ENCODE measurements around the gene PRM2.

Gene PRM2

GRCh38 chr16:11264155-11264832 lies 12.0 kb downstream of the PRM2 start:
- DNase-seq = no peak

DNA sequence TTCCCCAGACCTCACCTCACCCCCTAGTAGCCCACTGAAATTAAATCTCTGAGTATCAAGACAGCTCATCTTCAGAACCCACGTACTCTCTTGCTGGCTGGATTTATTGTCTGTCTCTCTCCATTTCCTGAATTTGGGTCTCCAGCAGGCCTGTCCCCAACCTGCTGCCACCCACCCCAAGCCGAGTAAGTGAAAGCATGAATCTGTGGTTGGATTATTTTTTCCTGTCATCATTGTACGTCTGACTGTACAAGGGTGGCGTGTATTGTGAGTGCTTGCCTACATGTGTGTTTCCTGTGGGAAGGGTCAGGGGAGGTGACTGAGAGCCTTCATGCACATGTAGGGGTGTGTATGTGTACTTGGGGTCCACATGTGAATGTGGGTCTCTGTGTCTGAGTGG lies 12.5 kb downstream of the PRM2 start:
- DNase-seq = no peak

DNA sequence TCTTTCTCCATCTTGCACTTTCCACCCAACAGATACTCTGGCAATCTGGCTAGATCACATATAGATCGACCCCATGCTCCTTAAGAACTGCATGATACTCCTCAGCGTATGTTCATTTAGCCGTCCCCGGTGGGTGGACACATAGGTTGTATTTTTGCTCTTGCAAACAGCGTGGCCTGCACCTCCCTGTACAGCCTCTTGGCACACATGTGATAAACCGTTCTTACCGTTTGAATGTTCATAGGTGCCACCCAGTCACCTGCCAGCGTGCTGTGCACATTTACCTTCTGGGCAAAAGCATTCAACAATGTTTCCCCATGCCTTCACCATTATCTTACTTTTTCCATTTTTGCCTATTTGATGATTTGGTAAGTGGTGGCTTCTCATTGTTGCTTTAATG lies 13.4 kb downstream of the PRM2 start:
- DNase-seq = no peak

DNA sequence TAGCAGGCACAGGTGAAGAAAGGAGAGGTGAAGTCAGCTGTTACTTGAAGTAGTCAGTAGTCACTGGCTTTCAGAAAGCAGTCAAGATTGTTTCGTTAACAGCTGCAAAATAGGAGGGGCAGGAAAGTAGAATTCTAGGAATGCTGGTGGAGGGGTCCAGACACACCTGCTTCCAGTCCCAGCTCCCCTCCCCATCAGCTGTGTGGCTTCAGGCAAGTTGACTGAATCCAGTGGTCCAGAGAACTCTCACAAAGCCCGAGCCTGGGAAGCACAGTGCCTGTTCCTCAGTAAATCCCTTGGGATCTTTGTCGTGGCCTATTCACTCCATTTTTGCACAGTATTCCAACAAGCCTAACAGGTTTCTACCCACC lies 15.7 kb downstream of the PRM2 start:
- no peak for DNase-seq

DNA sequence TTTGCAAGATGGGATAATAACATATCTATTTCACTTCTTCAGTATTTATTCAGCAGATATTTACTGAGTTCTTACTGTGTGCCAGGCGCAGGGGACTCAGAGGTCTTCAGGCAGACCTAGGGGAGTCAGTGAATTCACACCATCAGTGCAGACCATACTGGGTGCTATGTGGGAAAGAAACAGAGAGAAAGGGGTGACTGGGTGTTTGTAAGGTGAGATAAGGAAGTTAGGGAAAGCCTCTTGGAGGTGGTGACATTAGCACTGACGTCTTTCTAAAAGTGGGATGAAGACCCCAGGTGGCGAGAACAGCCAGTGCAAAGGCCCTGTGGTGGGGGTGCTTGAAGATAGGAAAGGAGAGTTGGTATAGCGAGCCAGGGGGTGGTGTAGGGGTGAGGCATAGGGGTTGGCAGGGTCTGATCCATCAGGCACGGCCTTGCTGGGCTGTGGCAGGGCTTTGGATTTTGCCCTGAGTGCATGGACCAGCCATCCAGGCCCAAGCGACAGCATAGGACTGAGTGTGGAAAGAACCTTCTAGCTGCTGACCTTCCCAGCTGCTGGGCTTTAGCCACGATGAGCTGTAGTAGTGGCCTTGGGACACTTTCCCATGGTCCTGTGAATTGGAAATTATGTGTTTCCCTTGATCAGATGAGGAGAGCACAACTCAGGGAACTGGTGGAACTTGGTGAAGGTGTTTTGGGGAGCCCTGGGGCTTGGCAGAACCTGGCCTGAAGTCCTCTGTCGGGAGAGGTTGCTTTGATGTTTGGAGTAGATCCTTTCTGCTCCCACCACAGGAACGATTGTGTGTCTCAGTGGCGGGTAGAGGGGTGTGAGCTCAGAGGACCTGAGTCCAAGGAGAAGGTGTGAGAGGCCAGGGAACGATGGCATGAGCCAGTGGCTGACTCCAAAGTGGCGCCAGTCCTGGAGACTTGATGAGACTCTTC lies 16.4 kb downstream of the PRM2 start:
- no peak for DNase-seq

GRCh38 chr16:11258553-11259492 lies 17.5 kb downstream of the PRM2 start:
- peak in 49 of 56 donors; percentile 4 to 86 (median 42) for DNase-seq

DNA sequence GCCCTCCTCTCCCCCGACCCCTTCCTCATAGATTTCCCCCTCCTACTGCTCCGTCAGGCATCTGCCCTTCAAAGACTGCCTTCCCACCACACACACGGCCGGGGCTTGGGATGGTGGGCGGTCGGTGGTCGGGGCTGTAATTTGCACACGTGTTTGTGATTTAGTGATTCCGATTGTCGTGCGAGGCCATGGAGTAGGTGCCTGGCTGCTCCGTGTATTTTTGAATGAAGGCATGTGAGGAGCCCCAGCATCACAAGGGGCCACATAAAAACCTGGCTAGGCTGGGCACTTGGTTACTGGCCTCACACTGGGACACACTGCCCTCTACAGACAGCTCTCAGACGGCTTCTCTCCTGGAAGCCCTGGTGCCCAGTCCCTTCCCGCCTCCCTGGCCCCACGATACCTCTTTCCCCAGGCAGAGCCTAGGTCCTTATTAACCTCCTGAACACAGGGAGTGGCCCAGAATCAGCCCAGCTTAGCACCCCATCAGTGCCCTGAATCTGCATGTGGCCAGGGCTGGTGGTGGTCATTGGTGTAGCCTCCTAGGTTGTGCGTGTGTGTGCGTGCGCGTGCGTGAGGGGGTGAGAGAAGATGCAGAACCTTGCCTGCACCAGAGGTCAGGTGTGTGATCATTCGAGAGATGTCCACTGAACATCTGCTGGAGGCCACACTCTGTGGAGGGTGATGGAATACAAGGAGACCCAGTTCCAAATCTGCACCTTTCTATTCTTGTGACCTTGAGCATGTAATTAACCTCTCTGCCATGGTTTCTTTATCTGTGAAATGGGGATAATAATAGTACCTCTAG lies 18.9 kb downstream of the PRM2 start:
- peak in 50 of 56 donors; percentile 13 to 82 (median 48) for DNase-seq

DNA sequence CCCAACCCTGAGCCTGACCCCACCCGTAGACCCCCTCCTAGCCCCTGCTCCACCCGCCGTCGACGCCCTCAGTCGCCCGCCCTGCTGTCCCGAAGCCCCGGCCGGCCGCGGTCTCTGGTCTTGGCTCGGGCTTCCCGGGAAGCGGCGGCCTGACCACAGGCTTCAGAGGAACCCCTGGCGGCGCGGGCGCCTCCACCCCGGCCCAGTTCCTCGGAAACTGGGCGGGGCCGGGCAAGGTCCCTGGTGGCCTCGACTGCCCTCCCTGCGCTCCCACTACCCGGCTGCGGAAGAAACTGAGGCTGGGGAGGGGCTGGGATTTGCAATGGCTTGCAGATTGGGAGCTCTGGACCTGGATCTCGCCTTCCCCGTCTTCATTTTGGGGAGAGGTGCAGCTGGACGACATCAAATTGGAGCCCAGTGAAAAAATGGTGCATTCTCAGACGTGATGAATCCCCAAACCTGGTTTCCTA lies 19.6 kb downstream of the PRM2 start:
- DNase-seq = peak in 19 of 56 donors; percentile 12 to 54 (median 36)

- DNase-seq = peak in 54 of 56 donors; percentile 16 to 90 (median 63)
These were observed 20.3 kb downstream of the PRM2 start, which contains the start of gene SOCS1 for GRCh38 chr16:11255737-11256660. Gene SOCS1, minus strand, starts transcription at chr16:11256204. Its CDS starts 726 bp downstream, at chr16:11255478.

- peak in 6 of 56 donors; percentile 7 to 31 (median 21) for DNase-seq
These were observed 21.2 kb downstream of the PRM2 start for GRCh38 chr16:11254913-11255736.

DNA sequence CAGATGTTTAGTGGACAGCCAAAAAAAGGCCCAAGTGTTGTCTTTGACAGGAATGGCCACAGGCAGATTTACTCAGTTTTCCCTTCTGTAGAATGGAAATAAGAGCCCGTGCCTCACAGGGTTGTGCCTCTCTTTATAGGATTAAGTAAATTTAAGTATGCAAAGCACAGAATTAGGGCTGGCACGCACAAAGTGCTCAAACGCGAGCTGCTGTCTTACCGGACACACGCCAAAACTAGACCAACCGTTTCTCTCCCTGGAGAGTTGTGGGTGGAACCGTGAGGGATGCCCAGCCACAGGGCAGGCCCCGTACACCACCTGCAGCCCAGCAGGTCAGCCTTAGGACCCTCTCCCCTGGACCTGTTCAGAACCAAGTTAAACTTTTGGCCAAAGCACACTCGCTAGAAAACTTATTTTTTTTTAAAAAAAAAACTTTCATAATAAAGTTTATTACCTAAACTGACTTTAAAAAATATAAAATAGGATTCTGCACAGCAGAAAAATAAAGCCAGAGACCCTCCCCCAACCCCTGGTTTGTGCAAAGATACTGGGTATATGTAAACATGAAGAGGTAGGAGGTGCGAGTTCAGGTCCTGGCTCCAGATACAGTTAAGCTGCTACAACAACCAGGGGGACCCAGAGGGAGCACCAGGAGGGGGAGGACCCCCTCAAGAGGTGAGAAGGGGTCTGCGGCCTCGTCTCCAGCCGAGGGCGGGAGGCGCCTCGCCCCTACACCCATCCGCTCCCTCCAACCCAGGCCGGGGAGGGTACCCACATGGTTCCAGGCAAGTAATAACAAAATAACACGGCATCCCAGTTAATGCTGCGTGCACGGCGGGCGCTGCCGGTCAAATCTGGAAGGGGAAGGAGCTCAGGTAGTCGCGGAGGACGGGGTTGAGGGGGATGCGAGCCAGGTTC lies 22.0 kb downstream of the PRM2 start:
- DNase-seq = no peak

DNA sequence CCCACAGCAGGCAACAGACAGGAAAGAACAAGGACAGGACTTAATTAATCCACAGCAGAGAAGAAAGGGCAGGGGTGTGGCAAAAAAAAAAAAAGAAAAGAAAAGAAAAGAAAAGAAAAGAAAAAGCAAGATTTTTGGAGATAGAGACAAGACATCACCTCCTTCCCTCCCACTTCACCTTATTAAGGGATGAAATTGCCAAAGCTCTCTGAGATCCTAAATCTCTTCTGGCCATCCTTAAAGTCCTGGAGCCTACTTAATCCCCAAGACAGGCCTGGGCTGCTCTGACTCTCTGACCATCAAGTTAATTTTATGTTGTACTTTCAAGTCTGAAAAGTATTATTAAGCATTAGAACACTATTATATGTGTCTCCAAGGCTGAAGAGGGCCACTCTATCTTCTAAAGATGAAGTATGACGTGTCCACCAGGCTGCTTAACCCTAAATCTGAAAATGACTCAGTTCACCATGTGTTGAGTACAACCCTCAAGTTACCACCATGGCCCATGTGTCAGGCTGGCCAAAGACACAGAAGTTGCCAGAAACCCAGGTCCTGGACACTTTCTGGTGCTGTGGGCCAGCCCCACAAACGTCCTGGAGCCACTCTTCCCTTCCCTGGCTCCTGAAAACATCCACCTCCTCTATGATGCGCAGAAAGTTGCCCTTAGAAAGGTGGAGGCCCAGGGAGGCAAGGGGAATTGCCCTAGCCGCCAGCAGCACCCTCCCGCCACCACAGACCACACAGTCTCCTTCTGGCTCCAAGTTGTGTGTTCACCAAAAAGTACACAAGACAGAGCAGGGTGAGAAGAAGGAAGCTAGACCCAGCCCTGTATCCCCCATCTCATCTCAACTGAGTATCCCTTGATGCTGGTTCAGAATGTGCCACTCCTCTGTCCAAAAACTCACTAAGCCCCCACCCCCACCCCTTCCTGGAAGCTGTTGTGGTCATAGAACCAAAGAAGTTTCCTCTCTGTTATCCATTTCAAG lies 23.0 kb downstream of the PRM2 start:
- DNase-seq = no peak

DNA sequence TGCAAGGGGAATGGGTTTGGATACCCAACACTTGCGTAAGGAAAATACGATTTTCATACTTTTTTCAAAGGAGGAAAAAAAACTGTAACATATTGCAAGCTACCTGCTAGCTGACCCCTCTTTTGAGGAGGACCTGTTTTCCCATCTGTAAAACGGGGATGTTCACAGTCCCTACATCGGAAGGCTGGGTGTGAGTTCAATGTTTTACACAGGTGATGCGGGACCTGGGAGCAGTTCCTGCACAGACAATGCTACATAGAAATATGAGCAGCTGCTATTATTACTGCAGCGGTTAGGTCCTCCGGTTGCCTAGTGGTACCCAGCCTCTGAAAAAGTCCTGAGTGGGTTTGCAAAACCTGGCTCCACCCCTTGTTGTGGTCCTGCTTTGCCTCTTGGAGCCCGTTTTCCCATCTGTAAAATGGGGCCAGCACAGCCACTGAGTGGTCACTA lies 23.8 kb downstream of the PRM2 start:
- DNase-seq = no peak

GRCh38 chr16:11251525-11252481 lies 24.5 kb downstream of the PRM2 start:
- DNase-seq = peak in 2 of 56 donors; percentile 6 to 23

Measured in amygdala (tissue), 56 donors.